Measurements from ENCODE around the gene ZBTB20. TPM values are rescaled to one million over a fixed set of nuclear protein-coding genes. Genes with fewer than 3 reads are reported as not detected.

ZBTB20 gene
- total and polyA plus RNA-seq, 8 donors: 0.15 to 149 (median 38.5) TPM

DNA sequence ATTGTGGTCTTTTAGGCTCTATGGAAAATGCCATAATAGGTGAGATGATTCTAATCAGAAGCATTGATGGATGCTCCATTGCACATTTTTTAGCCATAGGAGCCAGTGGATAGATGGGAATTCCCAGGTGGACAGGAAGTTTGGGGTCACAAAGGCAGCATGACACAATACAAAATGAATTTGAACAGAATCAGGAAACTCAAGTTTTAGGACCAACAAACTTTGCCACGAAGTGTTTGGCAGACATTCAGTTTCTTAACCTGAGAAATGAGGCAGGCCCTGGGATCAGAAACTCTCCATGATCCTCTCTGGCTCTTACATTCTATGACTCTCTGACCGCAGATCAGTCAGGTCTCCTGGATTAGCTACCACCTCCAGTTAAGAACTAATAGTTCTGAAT is 577.9 kb downstream of the ZBTB20 start:
- intact Hi-C loops (cut with DNase I; ENCODE audit: low total_unique reads): no loop called here
- WGBS, 5 donors: 68 to 77% (median 75%) methylated on average over 2 of the region's 2 CpGs
- TF ChIP-seq, protein P1, sequence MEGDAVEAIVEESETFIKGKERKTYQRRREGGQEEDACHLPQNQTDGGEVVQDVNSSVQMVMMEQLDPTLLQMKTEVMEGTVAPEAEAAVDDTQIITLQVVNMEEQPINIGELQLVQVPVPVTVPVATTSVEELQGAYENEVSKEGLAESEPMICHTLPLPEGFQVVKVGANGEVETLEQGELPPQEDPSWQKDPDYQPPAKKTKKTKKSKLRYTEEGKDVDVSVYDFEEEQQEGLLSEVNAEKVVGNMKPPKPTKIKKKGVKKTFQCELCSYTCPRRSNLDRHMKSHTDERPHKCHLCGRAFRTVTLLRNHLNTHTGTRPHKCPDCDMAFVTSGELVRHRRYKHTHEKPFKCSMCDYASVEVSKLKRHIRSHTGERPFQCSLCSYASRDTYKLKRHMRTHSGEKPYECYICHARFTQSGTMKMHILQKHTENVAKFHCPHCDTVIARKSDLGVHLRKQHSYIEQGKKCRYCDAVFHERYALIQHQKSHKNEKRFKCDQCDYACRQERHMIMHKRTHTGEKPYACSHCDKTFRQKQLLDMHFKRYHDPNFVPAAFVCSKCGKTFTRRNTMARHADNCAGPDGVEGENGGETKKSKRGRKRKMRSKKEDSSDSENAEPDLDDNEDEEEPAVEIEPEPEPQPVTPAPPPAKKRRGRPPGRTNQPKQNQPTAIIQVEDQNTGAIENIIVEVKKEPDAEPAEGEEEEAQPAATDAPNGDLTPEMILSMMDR (IDR thresholded peaks at IDR 0.05): no peak
- no peak for TF ChIP-seq POLR2A (IDR thresholded peaks at IDR 0.05)
- TF ChIP-seq EP300 (IDR thresholded peaks at IDR 0.05): no peak
- no peak for TF ChIP-seq POLR2AphosphoS5 (IDR thresholded peaks at IDR 0.05)
- peaks cover 0 to 4% (median 0%) of the 10 kb centered on the region in 4 donors for H3K4me1 ChIP-seq
- H3K9me3 ChIP-seq: no peaks in the 10 kb centered on the region
- H3K4me3 ChIP-seq: no peak overlapping the region
- H3K27ac ChIP-seq: no peak overlapping the region
- H3K36me3 ChIP-seq: no peaks in the 10 kb centered on the region
- DNase-seq: no peak
- no peaks in the 10 kb centered on the region for H3K27me3 ChIP-seq

DNA sequence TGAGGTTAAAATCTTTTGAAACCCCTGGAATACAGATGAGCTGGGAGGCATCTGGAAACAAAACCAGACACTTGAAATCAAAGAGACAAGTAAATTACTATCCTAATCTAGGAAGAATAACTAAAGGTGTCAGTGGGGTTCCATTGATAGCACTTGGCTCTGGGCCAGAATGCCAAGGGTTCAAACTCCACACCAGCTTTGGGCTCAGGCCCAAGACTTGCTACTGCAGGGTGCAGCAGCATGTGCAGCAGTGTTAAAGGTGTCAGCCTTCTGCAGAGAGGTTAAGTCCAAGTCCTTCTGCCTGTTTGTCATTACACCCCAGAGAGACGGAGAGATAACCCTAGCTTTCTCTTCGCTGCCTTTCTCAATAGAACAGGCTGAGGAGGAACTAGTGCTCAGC is 579.3 kb downstream of the ZBTB20 start:
- no peak for DNase-seq
- TF ChIP-seq EP300 (IDR thresholded peaks at IDR 0.05) (no peak), POLR2A (IDR thresholded peaks at IDR 0.05) (no peak)
- TF ChIP-seq, protein P1 (IDR thresholded peaks at IDR 0.05): no peak
- H3K4me1 ChIP-seq: peaks cover 0 to 4% (median 0%) of the 10 kb centered on the region in 4 donors
- WGBS, 5 donors: 87 to 100% (median 95%) methylated on average over 2 of the region's 2 CpGs
- no peaks in the 10 kb centered on the region for H3K36me3 ChIP-seq
- intact Hi-C loops (cut with DNase I; ENCODE audit: low total_unique reads): no loop called here
- no peak overlapping the region for H3K4me3 ChIP-seq
- no peaks in the 10 kb centered on the region for H3K27me3 ChIP-seq
- no peaks in the 10 kb centered on the region for H3K9me3 ChIP-seq
- H3K27ac ChIP-seq: no peak overlapping the region

DNA sequence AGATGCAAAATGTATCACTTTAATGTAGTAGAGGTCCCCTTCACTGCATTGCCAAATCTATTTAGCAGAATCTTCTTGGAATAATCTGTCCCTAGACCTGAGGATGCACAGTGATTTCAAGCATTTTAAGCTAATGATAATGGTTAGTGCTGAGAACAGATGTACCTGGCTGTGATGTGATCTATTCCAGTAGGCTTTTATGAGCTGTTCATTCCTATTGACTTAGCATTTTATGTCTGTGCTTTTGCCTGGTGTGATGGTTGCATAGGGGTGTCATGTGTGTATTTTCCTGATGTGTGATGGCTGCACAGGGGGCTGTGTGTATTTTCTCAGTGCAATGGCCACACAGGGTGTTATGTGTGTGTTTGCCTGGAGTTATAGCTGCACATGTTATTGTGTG is 580.3 kb downstream of the ZBTB20 start:
- DNase-seq: no peak
- Histone ChIP-seq H3K4me3 (no peak overlapping the region), H3K27ac (no peak overlapping the region), H3K27me3 (no peaks in the 10 kb centered on the region), H3K36me3 (no peaks in the 10 kb centered on the region), H3K9me3 (no peaks in the 10 kb centered on the region), H3K4me1 (peaks cover 0 to 4% (median 0%) of the 10 kb centered on the region in 4 donors)
- TF ChIP-seq POLR2A (IDR thresholded peaks at IDR 0.05): no peak
- TF ChIP-seq, protein P1 (IDR thresholded peaks at IDR 0.05): no peak
- no peak for TF ChIP-seq EP300 (IDR thresholded peaks at IDR 0.05)
- TF ChIP-seq POLR2AphosphoS5 (IDR thresholded peaks at IDR 0.05): no peak
- intact Hi-C loops (cut with DNase I; ENCODE audit: low total_unique reads): no loop called here

DNA sequence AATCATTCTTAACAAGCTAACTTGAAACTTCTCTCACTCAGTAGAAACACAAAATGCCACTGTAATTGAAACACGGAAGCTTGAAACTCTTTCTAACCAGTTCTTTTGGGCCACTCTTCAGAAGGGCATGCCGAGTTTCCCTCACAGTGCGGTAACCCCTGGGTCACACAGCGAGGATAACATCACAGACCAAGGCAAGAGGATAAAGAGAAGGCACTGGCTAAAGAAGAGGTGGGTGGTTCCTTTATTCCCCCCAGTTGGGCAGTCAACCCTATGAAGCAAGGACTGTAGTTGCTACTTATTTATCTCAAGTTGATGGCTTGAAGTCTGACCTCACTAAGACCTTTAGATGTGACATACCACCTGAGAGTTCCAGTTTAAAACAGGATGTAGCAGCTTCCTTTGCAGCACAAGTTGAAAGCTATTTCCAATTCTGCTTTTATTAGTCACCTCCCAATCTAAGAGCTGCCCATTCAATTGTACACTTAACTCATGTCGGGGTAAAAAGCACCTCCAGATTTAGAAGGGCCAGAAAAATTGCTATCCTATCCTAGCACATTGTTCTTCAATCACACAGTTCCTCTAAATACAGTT is 580.8 kb downstream of the ZBTB20 start:
- no peaks in the 10 kb centered on the region for H3K36me3 ChIP-seq
- no peak for DNase-seq
- H3K4me1 ChIP-seq: peaks cover 0 to 4% (median 0%) of the 10 kb centered on the region in 4 donors
- H3K4me3 ChIP-seq: no peak overlapping the region
- no peak overlapping the region for H3K27ac ChIP-seq
- 84 to 88% (median 84%) methylated on average over 5 of the region's 5 CpGs for WGBS, 5 donors
- H3K27me3 ChIP-seq: no peaks in the 10 kb centered on the region
- intact Hi-C loops (cut with DNase I; ENCODE audit: low total_unique reads): no loop called here
- TF ChIP-seq POLR2A (IDR thresholded peaks at IDR 0.05) (no peak), POLR2AphosphoS5 (IDR thresholded peaks at IDR 0.05) (no peak), EP300 (IDR thresholded peaks at IDR 0.05) (no peak)
- TF ChIP-seq, protein P1 (IDR thresholded peaks at IDR 0.05): no peak
- peaks cover 0 to 3% (median 0%) of the 10 kb centered on the region in 4 donors for H3K9me3 ChIP-seq

Data from stomach (tissue), 9 donors.